Small intestine (tissue), 7 donors: ENCODE data around the gene TRIM54. TPM values are rescaled to one million over a fixed set of nuclear protein-coding genes. Genes with fewer than 3 reads are reported as not detected.
"Not testable (repeated sequence)": the region's sequence is repeated elsewhere in the genome, so short reads cannot be mapped to it uniquely, and the experiment has no call there.

Experiments
- DNase-seq, 2 donors: peaks; one replicate each; pipeline versions ENCODE4 v3.0.0 to v3.0.0-alpha.2; 2013
- FAIRE-seq: peaks from 2 replicates; lab custom pipeline; 2012; peaks lifted over from hg19 to GRCh38; lab: Jason Lieb, UNC
- H3K27ac ChIP-seq, 3 donors: one replicate each; pipeline ENCODE4 v1.5.1; 2013; ENCODE audit warnings: low read length in 2 of 3, mild to moderate bottlenecking in 2 of 3, control low read depth in 1 of 3, inconsistent platforms in 1 of 3, low read depth in 1 of 3, moderate library complexity in 1 of 3
- H3K27me3 ChIP-seq, 3 donors: one replicate each; pipeline ENCODE4 v1.6.1; 2013; ENCODE audit warnings: low read length in 3 of 3, inconsistent platforms in 1 of 3; ENCODE audit not compliant: control insufficient read depth in 3 of 3, insufficient read depth in 3 of 3
- H3K36me3 ChIP-seq, 3 donors: one replicate each; pipeline ENCODE4 v1.6.1; 2013; ENCODE audit warnings: low read length in 3 of 3, inconsistent platforms in 1 of 3, low read depth in 1 of 3, mild to moderate bottlenecking in 1 of 3, moderate library complexity in 1 of 3; ENCODE audit not compliant: control insufficient read depth in 3 of 3, insufficient read depth in 2 of 3
- H3K4me1 ChIP-seq, 3 donors: one replicate each; pipeline ENCODE4 v1.6.1; 2013; ENCODE audit warnings: low read length in 2 of 3, inconsistent platforms in 1 of 3, low read depth in 1 of 3, mild to moderate bottlenecking in 1 of 3, moderate library complexity in 1 of 3; ENCODE audit not compliant: control insufficient read depth in 3 of 3, insufficient read depth in 2 of 3
- H3K4me3 ChIP-seq, 3 donors: one replicate each; pipeline ENCODE4 v1.5.1; 2013; ENCODE audit warnings: low read length in 3 of 3, control low read depth in 1 of 3, inconsistent platforms in 1 of 3, low read depth in 1 of 3, mild to moderate bottlenecking in 1 of 3, moderate library complexity in 1 of 3
- H3K9me3 ChIP-seq, 2 donors: one replicate each; pipeline ENCODE4 v1.6.1; 2013; ENCODE audit warnings: low read depth in 1 of 2, low read length in 1 of 2; ENCODE audit not compliant: control insufficient read depth in 2 of 2, insufficient read depth in 1 of 2
- WGBS, 3 donors: extraction: QIAGEN DNeasy Blood & Tissue Kit; methylation state at CpG; one replicate each; pipeline ENCODE4 v1.1.7; 2013; 5-methylcytosine and 5-hydroxymethylcytosine counted together
- polyA plus RNA-seq, 4 donors: library from polyadenylated mRNA; stranded (reverse) in 3 of 4; unstranded in 1 of 4; fragments of 200-250 nt in 3 of 4; fragments of 120-200 nt in 1 of 4; gene quantifications; one replicate each; pipeline versions ENCODE4 v1.2.1 to v1.2.3, GENCODE V29; 2013
- donor health status: healthy with polysubstance abuse.
- donor health status: control.
- donor health status: control.
- donor health status: Bipolar disorder and iron deficiency.
- donor health status: healthy.

Gene TRIM54
- polyA plus RNA-seq, 4 donors, result 0.31 to 5.4 (median 1.9) TPM

GRCh38 chr2:27335311-27335710 lies 53.1 kb downstream of the TRIM54 start:
- FAIRE-seq, result no peak
- Histone ChIP-seq H3K27me3 (no peaks in the 10 kb centered on the region), H3K36me3 (peaks cover 25 to 77% (median 29%) of the 10 kb centered on the region in 3 donors), H3K27ac (no peak overlapping the region), H3K4me3 (no peak overlapping the region), H3K4me1 (no peaks in the 10 kb centered on the region), H3K9me3 (no peaks in the 10 kb centered on the region)
- 94 to 96% (median 94%) methylated on average over 3 of the region's 3 CpGs for WGBS, 3 donors
- DNase-seq, result no peak

DNA sequence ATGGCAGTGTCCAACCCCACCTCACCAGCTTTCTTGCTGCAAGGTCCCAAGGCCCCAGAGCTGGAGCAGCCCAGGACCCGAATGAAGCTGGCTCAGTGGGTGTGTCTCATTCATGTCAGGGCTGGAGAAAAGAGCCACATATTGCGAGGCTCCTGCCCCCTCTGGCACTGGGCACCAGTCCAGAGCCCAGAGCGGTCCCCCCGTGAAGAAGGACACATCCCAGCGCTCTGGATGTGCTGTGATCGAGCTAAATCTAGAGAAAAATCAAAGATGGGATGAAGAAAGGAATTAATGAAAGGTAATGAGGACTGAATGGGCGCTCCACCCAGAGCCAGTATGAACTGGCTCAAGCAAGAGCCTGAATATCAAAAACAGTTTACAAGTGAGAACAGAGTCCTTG lies 53.9 kb downstream of the TRIM54 start:
- Histone ChIP-seq H3K9me3 (no peaks in the 10 kb centered on the region), H3K4me3 (no peak overlapping the region), H3K4me1 (no peaks in the 10 kb centered on the region), H3K27me3 (no peaks in the 10 kb centered on the region), H3K27ac (no peak overlapping the region), H3K36me3 (peaks cover 25 to 78% (median 29%) of the 10 kb centered on the region in 3 donors)
- FAIRE-seq (no peak), DNase-seq (no peak)
- 96 to 97% (median 96%) methylated on average over 7 of the region's 7 CpGs for WGBS, 3 donors

DNA sequence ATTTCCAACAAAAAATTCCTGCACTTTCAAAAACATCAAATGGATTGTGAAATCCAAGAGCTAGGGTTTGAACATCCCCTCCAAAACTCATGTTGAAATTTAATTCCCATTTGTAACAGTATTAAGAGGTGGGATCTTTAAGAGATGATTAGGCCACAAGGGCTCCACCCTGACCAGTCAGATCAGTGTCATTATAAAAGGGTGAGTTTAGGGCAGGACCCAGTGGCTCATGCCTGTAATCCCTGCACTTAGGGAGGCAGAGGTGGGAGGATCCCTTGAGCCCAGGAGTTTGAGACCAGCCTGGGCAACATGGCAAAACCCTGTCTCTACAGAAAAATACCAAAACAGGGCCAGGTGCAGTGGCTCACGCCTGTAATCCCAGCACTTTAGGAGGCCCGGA lies 65.4 kb downstream of the TRIM54 start:
- H3K36me3 ChIP-seq, result peaks cover 5 to 30% (median 9%) of the 10 kb centered on the region in 3 donors
- 89 to 92% (median 91%) methylated on average over 2 of the region's 2 CpGs for WGBS, 3 donors
- H3K9me3 ChIP-seq, result no peaks in the 10 kb centered on the region
- H3K4me3 ChIP-seq, result no peak overlapping the region
- no peak for DNase-seq
- no peaks in the 10 kb centered on the region for H3K4me1 ChIP-seq
- FAIRE-seq, result no peak
- H3K27me3 ChIP-seq, result no peaks in the 10 kb centered on the region
- H3K27ac ChIP-seq, result no peak overlapping the region

- H3K36me3 ChIP-seq, result peaks cover 2 to 15% (median 4%) of the 10 kb centered on the region in 3 donors
- H3K4me3 ChIP-seq, result no peak overlapping the region
- H3K9me3 ChIP-seq, result no peaks in the 10 kb centered on the region
- peaks cover 0 to 3% (median 0%) of the 10 kb centered on the region in 3 donors for H3K4me1 ChIP-seq
- DNase-seq (no peak), FAIRE-seq (no peak)
- no peaks in the 10 kb centered on the region for H3K27me3 ChIP-seq
- H3K27ac ChIP-seq, result no peak overlapping the region
- 82 to 86% (median 86%) methylated on average over 7 of the region's 7 CpGs for WGBS, 3 donors
Measured at GRCh38 chr2:27350106-27350693, 68.0 kb downstream of the TRIM54 start.

DNA sequence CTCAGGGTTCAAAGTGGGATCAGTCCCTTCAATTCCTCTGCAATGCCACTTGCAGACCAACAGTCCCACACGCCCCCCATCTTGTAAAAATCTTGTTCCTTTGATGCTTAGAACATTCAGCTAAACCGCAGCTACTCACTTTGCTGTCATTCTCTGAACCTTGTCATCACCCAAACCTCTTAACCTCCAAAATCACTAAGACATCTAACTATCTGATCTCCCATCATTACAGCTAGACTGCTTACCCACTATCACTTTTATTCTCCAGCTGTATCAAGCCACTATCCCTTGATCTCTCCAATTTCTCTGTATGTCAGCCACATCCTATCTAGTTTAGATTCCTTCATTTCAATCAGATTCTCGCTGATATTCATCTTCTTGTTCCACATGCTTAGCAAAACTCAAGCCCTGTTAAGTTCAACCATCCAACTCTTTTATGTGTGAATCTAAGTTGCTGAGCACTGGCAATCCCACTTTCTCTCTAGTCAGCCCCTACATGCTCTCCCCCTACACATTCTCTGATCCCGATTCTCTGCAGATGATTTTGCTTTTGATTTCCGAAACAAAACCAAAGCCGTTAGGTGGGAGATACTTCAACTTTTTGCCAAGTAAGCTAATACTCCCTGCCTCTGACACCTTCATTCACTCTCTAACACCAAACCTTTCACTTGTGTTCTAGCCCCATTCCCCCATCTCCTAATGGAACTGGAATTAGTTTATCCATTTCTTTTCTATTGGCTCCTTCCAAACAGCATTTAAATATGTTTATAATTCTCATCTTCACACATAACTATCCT lies 69.8 kb downstream of the TRIM54 start:
- Histone ChIP-seq H3K27ac (no peak overlapping the region), H3K4me1 (peaks cover 0 to 3% (median 0%) of the 10 kb centered on the region in 3 donors), H3K36me3 (peaks cover 2 to 16% (median 4%) of the 10 kb centered on the region in 3 donors), H3K4me3 (no peak overlapping the region), H3K9me3 (no peaks in the 10 kb centered on the region), H3K27me3 (no peaks in the 10 kb centered on the region)
- FAIRE-seq, result no peak
- DNase-seq, result no peak
- WGBS, 3 donors, result 75 to 86% (median 78%) methylated on average over 6 of the region's 6 CpGs

- H3K27ac ChIP-seq, DNase-seq, H3K4me3 ChIP-seq, FAIRE-seq, H3K27me3 ChIP-seq, H3K4me1 ChIP-seq, H3K9me3 ChIP-seq: not testable (repeated sequence)
- WGBS, 3 donors, result 80 to 93% (median 92%) methylated on average over 5 of the region's 5 CpGs
- peaks cover 2 to 10% (median 4%) of the 10 kb centered on the region in 3 donors for H3K36me3 ChIP-seq
Measured at GRCh38 chr2:27353386-27353761, 71.1 kb downstream of the TRIM54 start.

- Histone ChIP-seq H3K27ac (peak overlapping the region in 2 of 3 donors; percentile 10 to 60), H3K4me1 (peaks cover 0 to 5% (median 3%) of the 10 kb centered on the region in 3 donors), H3K9me3 (no peaks in the 10 kb centered on the region), H3K27me3 (no peaks in the 10 kb centered on the region), H3K4me3 (no peak overlapping the region), H3K36me3 (peaks cover 2 to 8% (median 4%) of the 10 kb centered on the region in 3 donors)
- 46 to 69% (median 59%) methylated on average over 7 of the region's 7 CpGs for WGBS, 3 donors
- DNase-seq, result peak; percentile 28 to 47
- FAIRE-seq, result no peak
Measured at GRCh38 chr2:27353762-27354596, 71.8 kb downstream of the TRIM54 start.

- FAIRE-seq (no peak), DNase-seq (no peak)
- H3K9me3 ChIP-seq, result no peaks in the 10 kb centered on the region
- 89 to 95% (median 92%) methylated on average over 7 of the region's 7 CpGs for WGBS, 3 donors
- H3K4me3 ChIP-seq, result no peak overlapping the region
- no peaks in the 10 kb centered on the region for H3K27me3 ChIP-seq
- H3K27ac ChIP-seq, result no peak overlapping the region
- H3K36me3 ChIP-seq, result peaks cover 2 to 7% (median 4%) of the 10 kb centered on the region in 3 donors
- H3K4me1 ChIP-seq, result peaks cover 0 to 5% (median 3%) of the 10 kb centered on the region in 3 donors
Measured at GRCh38 chr2:27354597-27354927, 72.3 kb downstream of the TRIM54 start.
